Hematopoietic multipotent progenitor cell (in vitro differentiated cells): Measurements from ENCODE around the gene ATP2A1. TPM values are rescaled to one million over a fixed set of nuclear protein-coding genes. Genes with fewer than 3 reads are reported as not detected.
"Not testable (repeated sequence)": the region's sequence is repeated elsewhere in the genome, so short reads cannot be mapped to it uniquely, and the experiment has no call there.

Experiments
- DNase-seq, 3 donors: peaks; one replicate each; pipeline ENCODE4 v3.0.0-alpha.2; 2011 to 2015; ENCODE audit warnings: low read depth in 2 of 3, low spot score in 2 of 3
- small RNA-seq: library from RNA; depleted of rRNA; stranded (forward); fragments of <200 nt; gene quantifications from one replicate; pipeline ENCODE3, GENCODE V24; 2012
- total RNA-seq: library from RNA; depleted of rRNA; stranded (reverse); fragments of >200 nt; gene quantifications from one replicate; pipeline ENCODE4 v1.2.3, GENCODE V29; 2012

The ATP2A1 gene
- total RNA-seq, 1 donor: 0.54 TPM

GRCh38 chr16:28932339-28933141 is 54.3 kb downstream of the ATP2A1 start:
- no peak for DNase-seq

- no peak for DNase-seq
Measured at GRCh38 chr16:28933171-28933570, 54.9 kb downstream of the ATP2A1 start.

DNA sequence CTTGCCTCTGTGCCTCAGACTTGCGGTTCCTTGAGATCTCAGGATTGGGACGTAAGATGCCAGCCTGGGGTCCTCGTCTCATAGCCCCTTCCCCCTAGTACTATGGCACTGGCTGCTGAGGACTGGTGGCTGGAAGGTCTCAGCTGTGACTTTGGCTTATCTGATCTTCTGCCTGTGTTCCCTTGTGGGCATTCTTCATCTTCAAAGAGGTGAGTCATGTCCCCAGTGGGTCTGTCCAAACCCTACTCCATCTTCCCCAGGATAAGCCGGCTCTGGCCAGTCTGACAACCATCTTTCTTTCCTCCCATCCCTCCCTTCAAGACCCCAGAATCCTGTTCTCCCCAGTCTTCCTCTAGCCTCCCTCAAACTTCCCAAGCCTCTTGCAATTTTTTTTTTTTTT is 57.1 kb downstream of the ATP2A1 start:
- DNase-seq: no peak

- peak; percentile 71 to 95 (median 95) for DNase-seq
Measured at GRCh38 chr16:28935924-28936783, 57.9 kb downstream of the ATP2A1 start.

- no peak for DNase-seq
Measured at GRCh38 chr16:28936784-28937155, 58.5 kb downstream of the ATP2A1 start.

DNA sequence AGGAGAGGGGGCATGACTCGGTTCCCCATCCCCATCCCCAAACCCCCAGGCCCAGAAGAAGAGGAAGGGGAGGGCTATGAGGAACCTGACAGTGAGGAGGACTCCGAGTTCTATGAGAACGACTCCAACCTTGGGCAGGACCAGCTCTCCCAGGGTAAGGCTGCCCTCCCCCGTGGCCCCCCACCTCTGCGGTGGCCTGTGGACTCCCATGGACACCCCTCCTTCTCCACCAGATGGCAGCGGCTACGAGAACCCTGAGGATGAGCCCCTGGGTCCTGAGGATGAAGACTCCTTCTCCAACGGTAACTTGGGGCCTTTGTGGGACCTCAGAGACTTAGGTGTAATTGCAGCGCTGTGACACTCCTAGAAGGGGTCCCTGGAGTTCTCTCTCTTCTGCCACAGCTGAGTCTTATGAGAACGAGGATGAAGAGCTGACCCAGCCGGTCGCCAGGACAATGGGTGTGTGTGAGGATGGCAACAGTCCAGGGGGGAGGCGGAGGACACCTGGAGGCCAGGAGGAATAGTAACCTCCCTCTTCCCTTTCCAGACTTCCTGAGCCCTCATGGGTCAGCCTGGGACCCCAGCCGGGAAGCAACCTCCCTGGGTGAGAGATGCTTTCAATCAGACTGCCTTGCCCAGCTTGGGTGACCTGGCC is 59.1 kb downstream of the ATP2A1 start:
- peak in 1 of 3 donors; percentile 30 for DNase-seq

DNA sequence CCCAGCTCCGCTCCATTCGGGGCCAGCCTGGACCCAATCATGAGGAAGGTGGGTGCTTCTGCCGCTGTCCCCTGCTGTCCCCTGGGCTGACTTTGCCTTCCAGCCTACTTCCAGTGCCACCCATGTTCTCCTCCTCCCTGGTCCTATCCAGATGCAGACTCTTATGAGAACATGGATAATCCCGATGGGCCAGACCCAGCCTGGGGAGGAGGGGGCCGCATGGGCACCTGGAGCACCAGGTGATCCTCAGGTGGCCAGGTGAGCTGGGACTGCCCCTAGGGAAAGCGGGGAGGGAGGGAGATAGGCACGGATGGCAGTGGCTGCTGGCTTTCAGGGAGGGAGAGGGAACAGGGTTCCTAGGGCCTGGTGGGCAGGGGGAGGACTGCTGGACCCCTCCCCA is 60.4 kb downstream of the ATP2A1 start:
- no peak for DNase-seq

DNA sequence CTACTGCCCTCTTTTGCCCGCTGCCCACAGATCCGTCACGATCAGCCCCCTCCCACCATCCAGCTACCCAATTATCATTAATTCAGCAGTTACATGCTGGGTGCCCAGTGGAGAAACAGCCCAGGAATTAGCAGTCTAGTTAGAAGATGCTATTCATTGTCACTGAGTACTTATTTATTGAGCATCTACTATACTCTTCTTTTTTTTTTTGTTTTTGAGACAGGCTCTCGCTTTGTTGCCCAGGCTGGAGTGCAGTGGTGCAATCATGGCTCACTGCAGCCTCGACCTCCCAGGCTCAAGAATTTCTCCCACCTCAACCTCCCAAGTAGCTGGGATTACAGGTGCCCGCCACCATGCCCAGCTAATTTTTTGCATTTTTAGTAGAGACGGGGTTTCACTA is 61.5 kb downstream of the ATP2A1 start:
- DNase-seq: not testable (repeated sequence)

GRCh38 chr16:28943281-28943680 is 65.0 kb downstream of the ATP2A1 start:
- DNase-seq: no peak

DNA sequence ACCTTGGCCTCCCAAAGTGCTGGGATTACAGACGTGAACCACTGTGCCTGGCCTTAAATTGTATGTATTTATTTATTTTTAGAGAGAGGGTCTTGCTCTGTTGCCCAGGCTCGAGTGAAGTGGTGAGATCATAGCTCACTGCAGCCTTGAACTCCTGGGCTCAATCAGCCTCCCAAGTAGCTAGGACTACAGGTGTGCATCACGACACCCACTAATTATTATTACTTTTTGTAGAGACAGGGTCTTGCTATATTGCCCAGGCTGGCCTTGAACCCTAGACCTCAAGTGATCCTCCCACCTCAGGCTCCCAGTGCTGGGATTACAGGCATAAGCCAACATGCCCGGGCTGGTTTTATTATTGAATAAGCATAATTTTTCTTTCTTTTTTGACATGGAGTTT is 68.4 kb downstream of the ATP2A1 start:
- DNase-seq: no peak

- peak; percentile 97 to 100 (median 100) for DNase-seq
Measured at GRCh38 chr16:28950648-28951409, 72.5 kb downstream of the ATP2A1 start, which contains the start of gene NFATC2IP. TSS of gene NFATC2IP (plus strand) at chr16:28950937. CDS start at chr16:28951012, 75 bp downstream.

- DNase-seq: no peak
Measured at GRCh38 chr16:28951410-28951943, 73.2 kb downstream of the ATP2A1 start.

Small RNA genes lying within 50 kb of the gene (small RNA-seq; reads per million reads assigned to genes)
- gene RF00416: not detected

Other genes with a start within 250 kb of the ATP2A1 start
- gene NPIPB8, start 240.4 kb upstream of the ATP2A1 start, total RNA-seq: not detected
- 361 TPM for gene EIF3C, start 167.0 kb upstream of the ATP2A1 start, total RNA-seq
- gene NPIPB9, start 126.7 kb upstream of the ATP2A1 start, total RNA-seq: 0.54 TPM
- 98.0 TPM for gene ATXN2L, start 55.5 kb upstream of the ATP2A1 start, total RNA-seq
- gene TUFM, start 32.1 kb upstream of the ATP2A1 start, total RNA-seq: 162 TPM
- 35.0 TPM for gene SH2B1, start 14.6 kb upstream of the ATP2A1 start, total RNA-seq
- gene RABEP2, start 46.8 kb downstream of the ATP2A1 start, total RNA-seq: 51.7 TPM
- gene CD19, start 53.5 kb downstream of the ATP2A1 start, total RNA-seq: 1.6 TPM
- gene NFATC2IP, start 72.4 kb downstream of the ATP2A1 start, total RNA-seq: 30.2 TPM
- gene SPNS1, start 96.3 kb downstream of the ATP2A1 start, total RNA-seq: 35.5 TPM
- gene LAT, start 106.6 kb downstream of the ATP2A1 start, total RNA-seq: 3.0 TPM